WTC11 (cell line): ENCODE data around the gene STRAP. TPM values are rescaled to one million over a fixed set of nuclear protein-coding genes. Genes with fewer than 3 reads are reported as not detected.

Experiments
- ATAC-seq: fragments of 200-7000 bp; cut with Tn5 transposase; 2 replicates; pipeline ENCODE4 v1.10.0; 2021; ENCODE audit warnings: mild to moderate bottlenecking, moderate library complexity
- CTCF ChIA-PET: fragments of 300-600 bp; sonication (Branson Sonifier 250); formaldehyde crosslinking; loops from one replicate; lab custom pipeline; 2021; ENCODE audit warnings: antibody characterized with exemption; lab: Charles Lee
- POLR2A ChIA-PET: fragments of 350-600 bp; sonication (Branson Sonifier 250); formaldehyde crosslinking; loops from one replicate; lab custom pipeline; 2021; ENCODE audit warnings: antibody characterized with exemption; lab: Charles Lee
- DNase-seq: peaks from one replicate; pipeline ENCODE4 v3.0.0; 2021; ENCODE audit warnings: low spot score
- H3K27ac Mint-ChIP-seq: 2 replicates; pipeline ENCODE4 v1.8.0; 2021; ENCODE audit warnings: mixed read lengths
- H3K27me3 Mint-ChIP-seq: 2 replicates; pipeline ENCODE4 v1.8.0; 2021; ENCODE audit warnings: low read depth, mild to moderate bottlenecking, moderate library complexity, mixed read lengths
- H3K36me3 Mint-ChIP-seq: 2 replicates; pipeline ENCODE4 v1.8.0; 2021; ENCODE audit warnings: mixed read lengths
- H3K4me1 Mint-ChIP-seq: 2 replicates; pipeline ENCODE4 v1.8.0; 2022; ENCODE audit warnings: mixed read lengths
- H3K4me3 Mint-ChIP-seq: 2 replicates; pipeline ENCODE4 v1.8.0; 2021; ENCODE audit warnings: mild to moderate bottlenecking, moderate library complexity, mixed read lengths
- H3K9me3 Mint-ChIP-seq: 2 replicates; pipeline ENCODE4 v1.8.0; 2021; ENCODE audit warnings: mixed read lengths
- AFF4 ChIP-seq: sonication (generic); formaldehyde crosslinking; IDR thresholded peaks from 2 replicates; pipeline ENCODE4 v1.8.1; 2023; ENCODE audit warnings: mild to moderate bottlenecking, missing genetic modification reagents, borderline replicate concordance
- ATF1 ChIP-seq: sonication (generic); formaldehyde crosslinking; IDR thresholded peaks from 2 replicates; pipeline ENCODE4 v1.8.1; 2023; ENCODE audit warnings: mild to moderate bottlenecking, moderate library complexity, missing genetic modification reagents
- CREM ChIP-seq: sonication (generic); formaldehyde crosslinking; IDR thresholded peaks from 2 replicates; pipeline ENCODE4 v1.8.1; 2022; ENCODE audit warnings: mild to moderate bottlenecking, missing genetic modification reagents, moderate library complexity
- E2F5 ChIP-seq: sonication (generic); formaldehyde crosslinking; IDR thresholded peaks from 2 replicates; pipeline ENCODE4 v1.8.1; 2022; ENCODE audit warnings: mild to moderate bottlenecking, moderate library complexity, missing genetic modification reagents
- GRHL2 ChIP-seq: fragments of 250-450 bp; sonication (Bioruptor Pico); IDR thresholded peaks from 2 replicates; pipeline ENCODE4 v1.8.0; 2022; ENCODE audit warnings: mild to moderate bottlenecking, moderate library complexity; ENCODE audit not compliant: insufficient replicate concordance, severe bottlenecking
- KAT7 ChIP-seq: sonication (generic); formaldehyde crosslinking; IDR thresholded peaks from 2 replicates; pipeline ENCODE4 v1.8.1; 2023; ENCODE audit warnings: missing genetic modification reagents, mild to moderate bottlenecking, borderline replicate concordance
- MLX ChIP-seq: sonication (generic); formaldehyde crosslinking; IDR thresholded peaks from 2 replicates; pipeline ENCODE4 v1.8.1; 2023; ENCODE audit warnings: mild to moderate bottlenecking, missing genetic modification reagents, moderate library complexity
- NR2C2 ChIP-seq: sonication (generic); formaldehyde crosslinking; IDR thresholded peaks from 2 replicates; pipeline ENCODE4 v1.8.0; 2022; ENCODE audit warnings: mild to moderate bottlenecking, missing genetic modification reagents
- NR3C1 ChIP-seq: sonication (generic); formaldehyde crosslinking; conservative IDR thresholded peaks from 2 replicates; pipeline ENCODE4 v1.8.1; 2023; ENCODE audit warnings: low read depth, mild to moderate bottlenecking, missing genetic modification reagents
- PRRX2 ChIP-seq: fragments of 250-450 bp; sonication (Bioruptor Pico); IDR thresholded peaks from 2 replicates; pipeline ENCODE4 v1.8.0; 2021; ENCODE audit warnings: mild to moderate bottlenecking
- RELA ChIP-seq: sonication (generic); formaldehyde crosslinking; IDR thresholded peaks from 2 replicates; pipeline ENCODE4 v1.8.1; 2022; ENCODE audit warnings: missing genetic modification reagents, mild to moderate bottlenecking, borderline replicate concordance
- SP1 ChIP-seq: sonication (generic); formaldehyde crosslinking; conservative IDR thresholded peaks from 2 replicates; pipeline ENCODE4 v1.8.1; 2022; ENCODE audit warnings: missing genetic modification reagents
- TCF7 ChIP-seq: sonication (generic); formaldehyde crosslinking; IDR thresholded peaks from 2 replicates; pipeline ENCODE4 v1.8.0; 2022; ENCODE audit warnings: mild to moderate bottlenecking, low read depth, missing genetic modification reagents, moderate library complexity
- TEAD4 ChIP-seq: sonication (generic); formaldehyde crosslinking; IDR thresholded peaks from 2 replicates; pipeline ENCODE4 v1.8.0; 2022; ENCODE audit warnings: mild to moderate bottlenecking, missing genetic modification reagents
- TP53 ChIP-seq: sonication (generic); formaldehyde crosslinking; IDR thresholded peaks from 2 replicates; pipeline ENCODE4 v1.8.1; 2023; ENCODE audit warnings: mild to moderate bottlenecking, missing genetic modification reagents
- USF2 ChIP-seq: sonication (generic); formaldehyde crosslinking; IDR thresholded peaks from 2 replicates; pipeline ENCODE4 v1.8.1; 2023; ENCODE audit warnings: mild to moderate bottlenecking, missing genetic modification reagents, moderate library complexity
- ZNF138 ChIP-seq: sonication (generic); formaldehyde crosslinking; conservative IDR thresholded peaks from 2 replicates; pipeline ENCODE4 v1.8.1; 2022; ENCODE audit warnings: mild to moderate bottlenecking, moderate library complexity, missing genetic modification reagents
- ZNF425 ChIP-seq: fragments of 250-450 bp; sonication (Bioruptor Pico); conservative IDR thresholded peaks from 2 replicates; pipeline ENCODE4 v1.9.0; 2021; ENCODE audit warnings: mild to moderate bottlenecking
- total RNA-seq: library from RNA; stranded (reverse); gene quantifications from 3 replicates; pipeline ENCODE4 v1.2.3, GENCODE V29; 2021
- TF ChIP-seq, protein P1 (sequence below): sonication (generic); formaldehyde crosslinking; IDR thresholded peaks from 2 replicates; pipeline ENCODE4 v1.8.1; 2022; ENCODE audit warnings: low read depth, missing genetic modification reagents, borderline replicate concordance
- TF ChIP-seq, protein P2 (sequence below): sonication (generic); formaldehyde crosslinking; IDR thresholded peaks from 2 replicates; pipeline ENCODE4 v1.8.1; 2023; ENCODE audit warnings: mild to moderate bottlenecking, missing genetic modification reagents
- TF ChIP-seq, protein P3 (sequence below): fragments of 250-450 bp; sonication (Bioruptor Pico); IDR thresholded peaks from 2 replicates; pipeline ENCODE4 v1.9.0; 2021; ENCODE audit warnings: moderate library complexity, mild to moderate bottlenecking, inconsistent platforms, borderline replicate concordance

The STRAP gene
- total RNA-seq, 1 experiment from 2014 or later: 221 TPM

DNA sequence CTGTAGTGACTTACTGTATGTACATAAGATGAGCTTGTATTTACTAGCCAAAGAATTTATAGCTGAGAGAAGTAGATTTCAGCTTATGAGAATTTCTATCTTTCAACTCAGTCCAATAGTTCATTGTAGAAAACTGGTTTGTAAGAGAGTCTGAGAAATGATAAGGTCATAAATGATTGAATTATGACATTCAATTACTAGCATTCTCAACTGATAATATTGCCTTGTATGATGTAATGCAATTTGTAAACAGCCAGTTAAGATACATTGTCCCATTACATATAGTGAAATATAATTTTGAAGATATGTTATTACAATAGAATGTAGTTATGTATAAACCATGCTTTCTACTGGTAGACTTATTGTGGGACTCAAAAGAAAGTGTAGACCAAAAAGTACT, 42.5 kb upstream of the STRAP start:
- DNase-seq: no peak
- Mint-ChIP-seq H3K4me3 (no peak overlapping the region), H3K27ac (no peak overlapping the region), H3K9me3 (peaks cover 6% of the 10 kb centered on the region; the same call in 1 of the 2 replicates), H3K27me3 (no peaks in the 10 kb centered on the region), H3K4me1 (no peaks in the 10 kb centered on the region), H3K36me3 (no peaks in the 10 kb centered on the region)
- TF ChIP-seq PRRX2 (CRISPR knock-in tag): no peak
- TF ChIP-seq ATF1 (CRISPR knock-in tag): no peak
- TF ChIP-seq SP1: no peak
- TF ChIP-seq ZNF425 (CRISPR knock-in tag): no peak
- TF ChIP-seq, protein P1, sequence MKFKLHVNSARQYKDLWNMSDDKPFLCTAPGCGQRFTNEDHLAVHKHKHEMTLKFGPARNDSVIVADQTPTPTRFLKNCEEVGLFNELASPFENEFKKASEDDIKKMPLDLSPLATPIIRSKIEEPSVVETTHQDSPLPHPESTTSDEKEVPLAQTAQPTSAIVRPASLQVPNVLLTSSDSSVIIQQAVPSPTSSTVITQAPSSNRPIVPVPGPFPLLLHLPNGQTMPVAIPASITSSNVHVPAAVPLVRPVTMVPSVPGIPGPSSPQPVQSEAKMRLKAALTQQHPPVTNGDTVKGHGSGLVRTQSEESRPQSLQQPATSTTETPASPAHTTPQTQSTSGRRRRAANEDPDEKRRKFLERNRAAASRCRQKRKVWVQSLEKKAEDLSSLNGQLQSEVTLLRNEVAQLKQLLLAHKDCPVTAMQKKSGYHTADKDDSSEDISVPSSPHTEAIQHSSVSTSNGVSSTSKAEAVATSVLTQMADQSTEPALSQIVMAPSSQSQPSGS: no peak
- no peak for TF ChIP-seq NR2C2 (CRISPR knock-in tag)
- TF ChIP-seq USF2 (CRISPR knock-in tag): no peak
- TF ChIP-seq TEAD4: no peak
- POLR2A ChIA-PET: no interaction called here
- CTCF ChIA-PET: interaction anchor here (0.9 kb wide), 1 partner anchor 255 kb away, joined by 4 read pairs; no protein-coding TSS in a partner anchor
- no peak for ATAC-seq

- ChIA-PET CTCF (no interaction called here), POLR2A (no interaction called here)
- ATAC-seq: no peak
- no peaks in the 10 kb centered on the region for H3K4me1 Mint-ChIP-seq
- no peaks in the 10 kb centered on the region for H3K27me3 Mint-ChIP-seq
- no peak for DNase-seq
- H3K27ac Mint-ChIP-seq: no peak overlapping the region
- peaks cover under 1% of the 10 kb centered on the region; the same call in 1 of the 2 replicates for H3K9me3 Mint-ChIP-seq
- H3K4me3 Mint-ChIP-seq: no peak overlapping the region
- no peak for TF ChIP-seq KAT7 (CRISPR knock-in tag)
- no peak for TF ChIP-seq NR3C1 (CRISPR knock-in tag)
- TF ChIP-seq NR2C2 (CRISPR knock-in tag): no peak
- no peak for TF ChIP-seq MLX (CRISPR knock-in tag)
- no peak for TF ChIP-seq RELA (CRISPR knock-in tag)
- TF ChIP-seq, protein P2, sequence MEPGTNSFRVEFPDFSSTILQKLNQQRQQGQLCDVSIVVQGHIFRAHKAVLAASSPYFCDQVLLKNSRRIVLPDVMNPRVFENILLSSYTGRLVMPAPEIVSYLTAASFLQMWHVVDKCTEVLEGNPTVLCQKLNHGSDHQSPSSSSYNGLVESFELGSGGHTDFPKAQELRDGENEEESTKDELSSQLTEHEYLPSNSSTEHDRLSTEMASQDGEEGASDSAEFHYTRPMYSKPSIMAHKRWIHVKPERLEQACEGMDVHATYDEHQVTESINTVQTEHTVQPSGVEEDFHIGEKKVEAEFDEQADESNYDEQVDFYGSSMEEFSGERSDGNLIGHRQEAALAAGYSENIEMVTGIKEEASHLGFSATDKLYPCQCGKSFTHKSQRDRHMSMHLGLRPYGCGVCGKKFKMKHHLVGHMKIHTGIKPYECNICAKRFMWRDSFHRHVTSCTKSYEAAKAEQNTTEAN (CRISPR knock-in tag): no peak
- TF ChIP-seq ZNF138: no peak
- no peak for TF ChIP-seq E2F5 (CRISPR knock-in tag)
- TF ChIP-seq CREM: no peak
- TF ChIP-seq, all 79 proteins: peak for 0
- H3K36me3 Mint-ChIP-seq: no peaks in the 10 kb centered on the region
Observed at GRCh38 chr12:15842108-15842507, 40.1 kb upstream of the STRAP start.

- H3K9me3 Mint-ChIP-seq: no peaks in the 10 kb centered on the region
- no peak overlapping the region for H3K4me3 Mint-ChIP-seq
- H3K27me3 Mint-ChIP-seq: no peaks in the 10 kb centered on the region
- POLR2A ChIA-PET: no interaction called here
- DNase-seq (no peak), ATAC-seq (no peak)
- no peak overlapping the region for H3K27ac Mint-ChIP-seq
- H3K36me3 Mint-ChIP-seq: no peaks in the 10 kb centered on the region
- CTCF ChIA-PET: interaction anchor here (1.1 kb wide), 1 partner anchor 315 kb away, joined by 3 read pairs; no protein-coding TSS in a partner anchor
- no peaks in the 10 kb centered on the region for H3K4me1 Mint-ChIP-seq
- TF ChIP-seq TCF7: no peak
- no peak for TF ChIP-seq AFF4
- no peak for TF ChIP-seq GRHL2 (CRISPR knock-in tag)
- TF ChIP-seq, protein P3, sequence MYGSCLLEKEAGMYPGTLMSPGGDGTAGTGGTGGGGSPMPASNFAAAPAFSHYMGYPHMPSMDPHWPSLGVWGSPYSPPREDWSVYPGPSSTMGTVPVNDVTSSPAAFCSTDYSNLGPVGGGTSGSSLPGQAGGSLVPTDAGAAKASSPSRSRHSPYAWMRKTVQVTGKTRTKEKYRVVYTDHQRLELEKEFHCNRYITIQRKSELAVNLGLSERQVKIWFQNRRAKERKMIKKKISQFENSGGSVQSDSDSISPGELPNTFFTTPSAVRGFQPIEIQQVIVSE (CRISPR knock-in tag): no peak
- no peak for TF ChIP-seq TP53 (CRISPR knock-in tag)
Observed at GRCh38 chr12:15846887-15847286, 35.3 kb upstream of the STRAP start.
